HK-2 (cell line): ENCODE measurements around the gene COLGALT1.
A peak's percentile ranks its signal among the peaks of the same experiment; 100 is the strongest.
"Not testable (repeated sequence)": the region's sequence is repeated elsewhere in the genome, so short reads cannot be mapped to it uniquely, and the experiment has no call there.

Experiments used
- DNase-seq: peaks from one replicate; pipeline ENCODE4 v3.0.0-alpha.2; 2018; ENCODE audit not compliant: unreplicated experiment

The COLGALT1 gene

GRCh38 chr19:17555480-17555928, at the start of gene COLGALT1:
COLGALT1 (plus strand) TSS chr19:17555649; CDS start chr19:17555714, 65 bp downstream.
- peak; percentile 91 for DNase-seq

- DNase-seq = no peak
Observed at GRCh38 chr19:17506745-17507144, 48.7 kb upstream of the COLGALT1 start.

GRCh38 chr19:17508558-17508933, 46.9 kb upstream of the COLGALT1 start:
- not testable (repeated sequence) for DNase-seq

- DNase-seq = no peak
Observed at GRCh38 chr19:17510220-17510993, 45.0 kb upstream of the COLGALT1 start.

- DNase-seq = peak; percentile 66
Observed at GRCh38 chr19:17511724-17512573, 43.5 kb upstream of the COLGALT1 start.

- DNase-seq = no peak
Observed at GRCh38 chr19:17512574-17512939, 42.9 kb upstream of the COLGALT1 start.

GRCh38 chr19:17515408-17516149, 39.9 kb upstream of the COLGALT1 start:
- no peak for DNase-seq

- no peak for DNase-seq
Observed at GRCh38 chr19:17517898-17518297, 37.6 kb upstream of the COLGALT1 start.

GRCh38 chr19:17518654-17519053, 36.8 kb upstream of the COLGALT1 start:
- not testable (repeated sequence) for DNase-seq

- no peak for DNase-seq
Observed at GRCh38 chr19:17519967-17520366, 35.5 kb upstream of the COLGALT1 start.

- no peak for DNase-seq
Observed at GRCh38 chr19:17520865-17521264, 34.6 kb upstream of the COLGALT1 start.

GRCh38 chr19:17522988-17523872, 32.2 kb upstream of the COLGALT1 start:
- DNase-seq = no peak

- no peak for DNase-seq
Observed at GRCh38 chr19:17524651-17525050, 30.8 kb upstream of the COLGALT1 start.

- DNase-seq = no peak
Observed at GRCh38 chr19:17525141-17525540, 30.3 kb upstream of the COLGALT1 start.

GRCh38 chr19:17526922-17527321, 28.5 kb upstream of the COLGALT1 start:
- no peak for DNase-seq

- no peak for DNase-seq
Observed at GRCh38 chr19:17527326-17527725, 28.1 kb upstream of the COLGALT1 start.

- no peak for DNase-seq
Observed at GRCh38 chr19:17528610-17529009, 26.8 kb upstream of the COLGALT1 start.

- DNase-seq = no peak
Observed at GRCh38 chr19:17529239-17530158, 25.9 kb upstream of the COLGALT1 start.

GRCh38 chr19:17530586-17530985, 24.9 kb upstream of the COLGALT1 start:
- no peak for DNase-seq

- no peak for DNase-seq
Observed at GRCh38 chr19:17532116-17532515, 23.3 kb upstream of the COLGALT1 start.
